Stimulated activated naive B cell treated with anti-CD40 and anti-IgM and Interleukin-4, amounts not matched to agents 10 μg/mL and 1 μg/mL and 100 μg/mL, for 72 hours (primary cell): Measurements from ENCODE around the gene GLI3.

Experiments
- ATAC-seq, 2 donors: fragments of 150-1000 bp; cut with Tn5 transposase; replicated peaks; 2 replicates each; pipeline ENCODE4 v1.10.0; 2021; ENCODE audit warnings: moderate library complexity in 1 of 2
- DNase-seq: peaks from one replicate; pipeline ENCODE4 v3.0.0; 2021
- H3K27ac Mint-ChIP-seq: one replicate; pipeline ENCODE4 v1.8.0; 2022; ENCODE audit warnings: mild to moderate bottlenecking, mixed read lengths
- H3K27me3 Mint-ChIP-seq, 2 donors: one replicate each; pipeline ENCODE4 v1.8.0; 2022; ENCODE audit warnings: mixed read lengths in 2 of 2
- H3K36me3 Mint-ChIP-seq, 2 donors: one replicate each; pipeline ENCODE4 v1.8.0; 2022; ENCODE audit warnings: mixed read lengths in 2 of 2, mild to moderate bottlenecking in 1 of 2
- H3K4me1 Mint-ChIP-seq, 2 donors: one replicate each; pipeline ENCODE4 v1.8.0; 2022; ENCODE audit warnings: mixed read lengths in 2 of 2, mild to moderate bottlenecking in 1 of 2
- H3K4me3 Mint-ChIP-seq, 2 donors: one replicate each; pipeline ENCODE4 v1.8.0; 2022; ENCODE audit warnings: mild to moderate bottlenecking in 2 of 2, mixed read lengths in 2 of 2, moderate library complexity in 1 of 2
- H3K9me3 Mint-ChIP-seq, 2 donors: one replicate each; pipeline ENCODE4 v1.8.0; 2022; ENCODE audit warnings: mixed read lengths in 2 of 2, mild to moderate bottlenecking in 1 of 2

Gene GLI3

GRCh38 chr7:41933427-41933826, 303.6 kb downstream of the GLI3 start:
- peaks cover 0 to 3% of the 10 kb centered on the region in 2 donors for H3K36me3 Mint-ChIP-seq
- DNase-seq (no peak), ATAC-seq (peak; percentile 28 to 68)
- no peaks in the 10 kb centered on the region for H3K27me3 Mint-ChIP-seq
- no peak overlapping the region for H3K4me3 Mint-ChIP-seq
- H3K9me3 Mint-ChIP-seq = peaks cover 0 to 5% of the 10 kb centered on the region in 2 donors
- no peak overlapping the region for H3K27ac Mint-ChIP-seq
- peaks cover 19 to 28% of the 10 kb centered on the region in 2 donors for H3K4me1 Mint-ChIP-seq

- Mint-ChIP-seq H3K4me3 (no peak overlapping the region), H3K27me3 (peaks cover 5 to 6% of the 10 kb centered on the region in 2 donors), H3K36me3 (peaks cover 5 to 8% of the 10 kb centered on the region in 2 donors), H3K27ac (peak overlapping the region; percentile 33), H3K9me3 (peaks cover 0 to 5% of the 10 kb centered on the region in 2 donors), H3K4me1 (peaks cover 25 to 38% of the 10 kb centered on the region in 2 donors)
- ATAC-seq (no peak), DNase-seq (no peak)
Measured at GRCh38 chr7:41931263-41931646, 305.8 kb downstream of the GLI3 start.

GRCh38 chr7:41930538-41931262, 306.3 kb downstream of the GLI3 start:
- H3K9me3 Mint-ChIP-seq = peaks cover 0 to 5% of the 10 kb centered on the region in 2 donors
- H3K4me3 Mint-ChIP-seq = peak overlapping the region in 1 of 2 donors; percentile 22
- peaks cover 24 to 38% of the 10 kb centered on the region in 2 donors for H3K4me1 Mint-ChIP-seq
- peaks cover 5 to 6% of the 10 kb centered on the region in 2 donors for H3K27me3 Mint-ChIP-seq
- no peak for DNase-seq
- peak overlapping the region; percentile 33 for H3K27ac Mint-ChIP-seq
- H3K36me3 Mint-ChIP-seq = peaks cover 5 to 8% of the 10 kb centered on the region in 2 donors
- ATAC-seq = peak; percentile 64 to 71

GRCh38 chr7:41928781-41929180, 308.2 kb downstream of the GLI3 start:
- Mint-ChIP-seq H3K9me3 (peaks cover 0 to 5% of the 10 kb centered on the region in 2 donors), H3K4me1 (peaks cover 24 to 37% of the 10 kb centered on the region in 2 donors), H3K27me3 (peaks cover 5 to 6% of the 10 kb centered on the region in 2 donors), H3K27ac (no peak overlapping the region), H3K36me3 (peaks cover 5 to 8% of the 10 kb centered on the region in 2 donors), H3K4me3 (no peak overlapping the region)
- DNase-seq (no peak), ATAC-seq (no peak)

- DNase-seq = no peak
Measured at GRCh38 chr7:41928166-41928565, 308.8 kb downstream of the GLI3 start.

GRCh38 chr7:41927380-41927779, 309.6 kb downstream of the GLI3 start:
- H3K4me1 Mint-ChIP-seq = peaks cover 19 to 36% of the 10 kb centered on the region in 2 donors
- no peak overlapping the region for H3K4me3 Mint-ChIP-seq
- H3K9me3 Mint-ChIP-seq = peaks cover 0 to 1% of the 10 kb centered on the region in 2 donors
- H3K36me3 Mint-ChIP-seq = peaks cover 5% of the 10 kb centered on the region in 2 donors
- ATAC-seq = no peak
- no peak overlapping the region for H3K27ac Mint-ChIP-seq
- peaks cover 5 to 6% of the 10 kb centered on the region in 2 donors for H3K27me3 Mint-ChIP-seq
- DNase-seq = no peak

More at GRCh38 chr7:41928166-41928565, 308.8 kb downstream of the GLI3 start:
- peaks cover 5 to 8% of the 10 kb centered on the region in 2 donors for H3K36me3 Mint-ChIP-seq
- peaks cover 5 to 6% of the 10 kb centered on the region in 2 donors for H3K27me3 Mint-ChIP-seq
- peaks cover 20 to 31% of the 10 kb centered on the region in 2 donors for H3K4me1 Mint-ChIP-seq
- ATAC-seq = no peak
- no peak overlapping the region for H3K27ac Mint-ChIP-seq
- H3K4me3 Mint-ChIP-seq = no peak overlapping the region
- H3K9me3 Mint-ChIP-seq = peaks cover 0 to 5% of the 10 kb centered on the region in 2 donors

- H3K27ac Mint-ChIP-seq = no peak overlapping the region
- DNase-seq (no peak), ATAC-seq (no peak)
- H3K9me3 Mint-ChIP-seq = peaks cover 0 to 1% of the 10 kb centered on the region in 2 donors
- peaks cover 5 to 6% of the 10 kb centered on the region in 2 donors for H3K27me3 Mint-ChIP-seq
- no peak overlapping the region for H3K4me3 Mint-ChIP-seq
- peaks cover 5% of the 10 kb centered on the region in 2 donors for H3K36me3 Mint-ChIP-seq
- peaks cover 15 to 36% of the 10 kb centered on the region in 2 donors for H3K4me1 Mint-ChIP-seq
Measured at GRCh38 chr7:41925946-41926345, 311.1 kb downstream of the GLI3 start.

- Mint-ChIP-seq H3K9me3 (peaks cover 0 to 1% of the 10 kb centered on the region in 2 donors), H3K4me3 (no peak overlapping the region), H3K27ac (no peak overlapping the region), H3K27me3 (peaks cover 5 to 6% of the 10 kb centered on the region in 2 donors), H3K36me3 (peaks cover 5% of the 10 kb centered on the region in 2 donors), H3K4me1 (peaks cover 9 to 26% of the 10 kb centered on the region in 2 donors)
- DNase-seq (no peak), ATAC-seq (no peak)
Measured at GRCh38 chr7:41924796-41925195, 312.2 kb downstream of the GLI3 start.

GRCh38 chr7:41922373-41922772, 314.6 kb downstream of the GLI3 start:
- ATAC-seq = no peak
- no peak overlapping the region for H3K27ac Mint-ChIP-seq
- no peak overlapping the region for H3K4me3 Mint-ChIP-seq
- DNase-seq = no peak
- H3K4me1 Mint-ChIP-seq = peaks cover under 1 to 15% of the 10 kb centered on the region in 2 donors
- peaks cover 0 to 1% of the 10 kb centered on the region in 2 donors for H3K9me3 Mint-ChIP-seq
- H3K36me3 Mint-ChIP-seq = peaks cover under 1% of the 10 kb centered on the region in 2 donors
- peaks cover under 1 to 9% of the 10 kb centered on the region in 2 donors for H3K27me3 Mint-ChIP-seq

GRCh38 chr7:41921453-41921981, 315.5 kb downstream of the GLI3 start:
- no peak for DNase-seq
- peaks cover 0 to 1% of the 10 kb centered on the region in 2 donors for H3K9me3 Mint-ChIP-seq

GRCh38 chr7:41918597-41918996, 318.4 kb downstream of the GLI3 start:
- no peaks in the 10 kb centered on the region for H3K36me3 Mint-ChIP-seq
- H3K27ac Mint-ChIP-seq = no peak overlapping the region
- no peak for ATAC-seq
- peaks cover 0 to 8% of the 10 kb centered on the region in 2 donors for H3K27me3 Mint-ChIP-seq
- H3K9me3 Mint-ChIP-seq = peaks cover 0 to 1% of the 10 kb centered on the region in 2 donors
- H3K4me3 Mint-ChIP-seq = no peak overlapping the region
- peaks cover 0 to 22% of the 10 kb centered on the region in 2 donors for H3K4me1 Mint-ChIP-seq
- no peak for DNase-seq

More at GRCh38 chr7:41921453-41921981, 315.5 kb downstream of the GLI3 start:
- H3K4me1 Mint-ChIP-seq = peaks cover 0 to 12% of the 10 kb centered on the region in 2 donors
- H3K4me3 Mint-ChIP-seq = no peak overlapping the region
- no peaks in the 10 kb centered on the region for H3K36me3 Mint-ChIP-seq
- no peak overlapping the region for H3K27ac Mint-ChIP-seq
- no peak for ATAC-seq
- H3K27me3 Mint-ChIP-seq = peaks cover 0 to 8% of the 10 kb centered on the region in 2 donors

- H3K27ac Mint-ChIP-seq = no peak overlapping the region
- ATAC-seq (no peak), DNase-seq (no peak)
- peaks cover 7 to 23% of the 10 kb centered on the region in 2 donors for H3K4me1 Mint-ChIP-seq
- peaks cover 0 to 8% of the 10 kb centered on the region in 2 donors for H3K27me3 Mint-ChIP-seq
- H3K4me3 Mint-ChIP-seq = no peak overlapping the region
- H3K9me3 Mint-ChIP-seq = peaks cover 0 to 1% of the 10 kb centered on the region in 2 donors
- no peaks in the 10 kb centered on the region for H3K36me3 Mint-ChIP-seq
Measured at GRCh38 chr7:41916450-41916927, 320.5 kb downstream of the GLI3 start.

GRCh38 chr7:41915871-41916270, 321.1 kb downstream of the GLI3 start:
- Mint-ChIP-seq H3K9me3 (peaks cover 0 to 1% of the 10 kb centered on the region in 2 donors), H3K27me3 (peaks cover 0 to 8% of the 10 kb centered on the region in 2 donors), H3K36me3 (no peaks in the 10 kb centered on the region), H3K4me1 (peaks cover 9 to 29% of the 10 kb centered on the region in 2 donors), H3K4me3 (no peak overlapping the region), H3K27ac (no peak overlapping the region)
- DNase-seq (no peak), ATAC-seq (no peak)

GRCh38 chr7:41912851-41913567, 324.0 kb downstream of the GLI3 start:
- no peak for DNase-seq
- Mint-ChIP-seq H3K27me3 (peaks cover 0 to 4% of the 10 kb centered on the region in 2 donors), H3K4me1 (peaks cover 9 to 38% of the 10 kb centered on the region in 2 donors)

More at GRCh38 chr7:41912851-41913567, 324.0 kb downstream of the GLI3 start:
- Mint-ChIP-seq H3K27ac (no peak overlapping the region), H3K36me3 (no peaks in the 10 kb centered on the region), H3K4me3 (no peak overlapping the region), H3K9me3 (peaks cover 0 to 5% of the 10 kb centered on the region in 2 donors)
- no peak for ATAC-seq
